HG03103 (cell line): Measurements from ENCODE around the gene NEMP2.
"Not testable (repeated sequence)": the region's sequence is repeated elsewhere in the genome, so short reads cannot be mapped to it uniquely, and the experiment has no call there.

Source experiments
- ATAC-seq: cut with Tn5 transposase; IDR thresholded peaks from one replicate; pipeline ENCODE4 v1.9.1; 2021; ENCODE audit warnings: low read depth; ENCODE audit not compliant: unreplicated experiment

Gene NEMP2

GRCh38 chr2:190494600-190495227 is 39.8 kb downstream of the NEMP2 start:
- ATAC-seq = not testable (repeated sequence)

GRCh38 chr2:190493095-190493494 is 41.4 kb downstream of the NEMP2 start:
- ATAC-seq = no peak

- ATAC-seq = no peak
Measured at GRCh38 chr2:190490502-190490901, 44.0 kb downstream of the NEMP2 start.

GRCh38 chr2:190489475-190489874 is 45.0 kb downstream of the NEMP2 start:
- ATAC-seq = no peak

- ATAC-seq = no peak
Measured at GRCh38 chr2:190488516-190489233, 45.8 kb downstream of the NEMP2 start.

- ATAC-seq = no peak
Measured at GRCh38 chr2:190486037-190486623, 48.4 kb downstream of the NEMP2 start.

- ATAC-seq = no peak
Measured at GRCh38 chr2:190482451-190482850, 52.1 kb downstream of the NEMP2 start.

- no peak for ATAC-seq
Measured at GRCh38 chr2:190481339-190481738, 53.2 kb downstream of the NEMP2 start.

GRCh38 chr2:190478572-190479195 is 55.8 kb downstream of the NEMP2 start:
- ATAC-seq = no peak

GRCh38 chr2:190477661-190478454 is 56.7 kb downstream of the NEMP2 start:
- no peak for ATAC-seq

- no peak for ATAC-seq
Measured at GRCh38 chr2:190470256-190470826, 64.2 kb downstream of the NEMP2 start.

GRCh38 chr2:190469771-190470170 is 64.8 kb downstream of the NEMP2 start:
- ATAC-seq = no peak

GRCh38 chr2:190468814-190469569 is 65.5 kb downstream of the NEMP2 start:
- ATAC-seq = peak; percentile 50

GRCh38 chr2:190468354-190468753 is 66.2 kb downstream of the NEMP2 start:
- not testable (repeated sequence) for ATAC-seq

GRCh38 chr2:190467575-190468083 is 66.9 kb downstream of the NEMP2 start:
- no peak for ATAC-seq

GRCh38 chr2:190466819-190467446 is 67.6 kb downstream of the NEMP2 start:
- no peak for ATAC-seq

GRCh38 chr2:190465060-190465459 is 69.5 kb downstream of the NEMP2 start:
- ATAC-seq = peak; percentile 47

- no peak for ATAC-seq
Measured at GRCh38 chr2:190462611-190463010, 71.9 kb downstream of the NEMP2 start.

GRCh38 chr2:190462181-190462580 is 72.3 kb downstream of the NEMP2 start:
- ATAC-seq = no peak
